Small intestine (tissue), 7 donors: Measurements from ENCODE around the gene TSFM. TPM values are rescaled to one million over a fixed set of nuclear protein-coding genes. Genes with fewer than 3 reads are reported as not detected.
"Not testable (repeated sequence)": the region's sequence is repeated elsewhere in the genome, so short reads cannot be mapped to it uniquely, and the experiment has no call there.

Experiments
- DNase-seq, 2 donors: peaks; one replicate each; pipeline versions ENCODE4 v3.0.0 to v3.0.0-alpha.2; 2013
- FAIRE-seq: peaks from 2 replicates; lab custom pipeline; 2012; peaks lifted over from hg19 to GRCh38; lab: Jason Lieb, UNC
- H3K27ac ChIP-seq, 3 donors: one replicate each; pipeline ENCODE4 v1.5.1; 2013; ENCODE audit warnings: low read length in 2 of 3, mild to moderate bottlenecking in 2 of 3, control low read depth in 1 of 3, inconsistent platforms in 1 of 3, low read depth in 1 of 3, moderate library complexity in 1 of 3
- H3K27me3 ChIP-seq, 3 donors: one replicate each; pipeline ENCODE4 v1.6.1; 2013; ENCODE audit warnings: low read length in 3 of 3, inconsistent platforms in 1 of 3; ENCODE audit not compliant: control insufficient read depth in 3 of 3, insufficient read depth in 3 of 3
- H3K36me3 ChIP-seq, 3 donors: one replicate each; pipeline ENCODE4 v1.6.1; 2013; ENCODE audit warnings: low read length in 3 of 3, inconsistent platforms in 1 of 3, low read depth in 1 of 3, mild to moderate bottlenecking in 1 of 3, moderate library complexity in 1 of 3; ENCODE audit not compliant: control insufficient read depth in 3 of 3, insufficient read depth in 2 of 3
- H3K4me1 ChIP-seq, 3 donors: one replicate each; pipeline ENCODE4 v1.6.1; 2013; ENCODE audit warnings: low read length in 2 of 3, inconsistent platforms in 1 of 3, low read depth in 1 of 3, mild to moderate bottlenecking in 1 of 3, moderate library complexity in 1 of 3; ENCODE audit not compliant: control insufficient read depth in 3 of 3, insufficient read depth in 2 of 3
- H3K4me3 ChIP-seq, 3 donors: one replicate each; pipeline ENCODE4 v1.5.1; 2013; ENCODE audit warnings: low read length in 3 of 3, control low read depth in 1 of 3, inconsistent platforms in 1 of 3, low read depth in 1 of 3, mild to moderate bottlenecking in 1 of 3, moderate library complexity in 1 of 3
- H3K9me3 ChIP-seq, 2 donors: one replicate each; pipeline ENCODE4 v1.6.1; 2013; ENCODE audit warnings: low read depth in 1 of 2, low read length in 1 of 2; ENCODE audit not compliant: control insufficient read depth in 2 of 2, insufficient read depth in 1 of 2
- WGBS, 3 donors: extraction: QIAGEN DNeasy Blood & Tissue Kit; methylation state at CpG; one replicate each; pipeline ENCODE4 v1.1.7; 2013; 5-methylcytosine and 5-hydroxymethylcytosine counted together
- polyA plus RNA-seq, 4 donors: library from polyadenylated mRNA; stranded (reverse) in 3 of 4; unstranded in 1 of 4; fragments of 200-250 nt in 3 of 4; fragments of 120-200 nt in 1 of 4; gene quantifications; one replicate each; pipeline versions ENCODE4 v1.2.1 to v1.2.3, GENCODE V29; 2013
- donor health status: healthy with polysubstance abuse.
- donor health status: control.
- donor health status: control.
- donor health status: Bipolar disorder and iron deficiency.
- donor health status: healthy.

The TSFM gene
- polyA plus RNA-seq, 4 donors, result 22.4 to 52.4 (median 35.4) TPM

DNA sequence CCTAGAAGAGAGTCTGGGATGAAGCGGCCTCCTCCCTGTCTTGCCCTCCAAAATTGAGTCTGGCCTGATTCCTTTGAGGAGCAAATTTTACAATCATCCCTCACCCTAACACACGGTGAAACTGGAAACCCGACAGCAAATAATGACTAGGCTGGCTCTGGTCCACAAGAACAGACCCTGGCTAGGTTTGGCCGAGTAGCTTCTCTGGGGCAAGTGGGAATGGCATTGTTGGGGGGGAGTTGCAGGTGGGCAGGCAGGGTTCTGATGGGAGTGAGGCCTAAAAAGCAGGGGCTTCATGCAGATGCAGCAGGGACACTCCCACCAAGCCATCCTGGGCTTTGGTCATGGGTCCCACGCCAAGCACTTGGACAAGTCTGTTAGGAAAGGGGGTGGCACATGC lies 38.4 kb downstream of the TSFM start:
- WGBS, 3 donors, result 77 to 84% (median 83%) methylated on average over 5 of the region's 5 CpGs
- H3K36me3 ChIP-seq, result peaks cover 22 to 65% (median 22%) of the 10 kb centered on the region in 3 donors

DNA sequence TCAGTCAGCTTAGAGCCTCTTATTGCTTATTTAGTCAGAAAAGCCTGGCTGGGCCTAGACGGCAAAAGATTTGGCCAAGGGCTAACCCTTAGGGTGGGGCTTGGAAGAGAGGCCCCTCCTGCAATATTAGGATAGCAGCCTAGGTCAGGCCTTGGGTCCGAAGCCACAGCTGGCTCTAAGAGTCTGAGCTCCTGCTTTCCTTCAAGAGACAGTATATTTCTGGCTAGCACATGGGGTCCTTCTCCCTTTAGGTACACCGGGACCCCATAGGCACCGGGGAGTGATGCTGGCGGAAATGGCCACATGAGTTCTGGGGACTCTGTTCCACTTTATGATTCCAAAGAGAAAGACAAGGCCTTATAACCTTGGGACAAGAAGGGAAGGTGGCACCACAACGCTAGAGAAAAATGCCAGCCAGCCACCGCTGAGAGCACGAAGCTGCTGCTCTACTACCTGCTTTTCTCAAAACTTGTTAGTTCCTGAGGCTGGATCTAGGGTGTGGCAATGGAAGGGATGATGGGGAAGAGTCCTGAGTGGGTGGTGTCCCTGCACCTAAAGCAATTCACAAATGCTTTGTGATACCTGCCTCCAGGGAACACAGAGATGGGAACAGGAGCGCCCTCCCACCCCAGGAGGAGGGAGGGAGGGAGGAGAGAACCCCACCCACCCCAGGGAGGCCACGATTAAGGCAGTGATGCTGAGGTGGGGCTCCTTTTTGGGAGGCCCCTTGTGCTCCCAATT lies 39.1 kb downstream of the TSFM start:
- Histone ChIP-seq H3K9me3 (no peaks in the 10 kb centered on the region), H3K4me1 (peaks cover 0 to 10% (median 0%) of the 10 kb centered on the region in 3 donors), H3K4me3 (no peak overlapping the region), H3K27me3 (no peaks in the 10 kb centered on the region), H3K36me3 (peaks cover 28 to 72% (median 29%) of the 10 kb centered on the region in 3 donors), H3K27ac (no peak overlapping the region)
- 82 to 85% (median 83%) methylated on average over 10 of the region's 10 CpGs for WGBS, 3 donors
- no peak for FAIRE-seq
- DNase-seq, result no peak

More for the DNA sequence above, 38.4 kb downstream of the TSFM start:
- not testable (repeated sequence) for H3K27me3 ChIP-seq, DNase-seq, H3K4me1 ChIP-seq, H3K27ac ChIP-seq, H3K4me3 ChIP-seq, H3K9me3 ChIP-seq, FAIRE-seq

DNA sequence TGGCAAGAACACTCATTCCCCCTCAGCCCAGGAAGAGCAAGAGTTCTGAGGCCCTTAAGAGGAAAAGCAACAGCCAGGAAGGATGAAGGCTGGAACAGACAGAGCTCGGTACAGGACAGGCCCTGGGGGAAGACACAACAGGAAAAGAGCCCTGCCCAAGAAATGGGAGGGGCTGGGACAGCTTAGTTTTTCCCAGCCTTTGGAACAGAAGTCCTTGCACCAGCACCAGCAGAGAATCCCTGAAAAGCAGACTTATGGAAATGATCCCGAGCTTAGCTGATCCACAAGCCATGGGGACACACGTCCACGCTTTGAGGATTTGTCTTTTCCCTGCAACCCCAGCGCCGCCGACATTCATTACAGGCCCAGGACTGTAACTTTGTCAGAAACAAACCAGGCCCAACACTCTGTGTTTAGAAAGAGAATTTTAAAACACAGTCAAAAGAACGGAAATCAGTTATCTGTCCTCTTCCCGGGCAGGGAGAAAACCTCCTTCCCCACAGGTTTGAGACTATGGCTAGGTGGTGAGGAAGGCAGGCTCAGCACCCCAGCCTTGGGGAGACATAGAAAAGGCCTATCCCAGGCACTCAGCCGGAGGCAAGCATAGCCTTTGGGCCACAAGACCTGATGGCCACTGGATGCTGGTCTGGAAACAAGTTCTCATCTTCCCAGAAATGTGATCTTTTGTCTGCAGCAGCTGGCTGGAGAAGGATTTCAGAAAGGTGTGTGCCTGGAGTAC lies 40.0 kb downstream of the TSFM start:
- peaks cover 32 to 81% (median 34%) of the 10 kb centered on the region in 3 donors for H3K36me3 ChIP-seq
- H3K27ac ChIP-seq, result no peak overlapping the region
- no peaks in the 10 kb centered on the region for H3K27me3 ChIP-seq
- no peaks in the 10 kb centered on the region for H3K9me3 ChIP-seq
- FAIRE-seq, result no peak
- WGBS, 3 donors, result 83 to 88% (median 88%) methylated on average over 10 of the region's 10 CpGs
- H3K4me1 ChIP-seq, result peaks cover 0 to 3% (median 0%) of the 10 kb centered on the region in 3 donors
- DNase-seq, result no peak
- H3K4me3 ChIP-seq, result no peak overlapping the region

DNA sequence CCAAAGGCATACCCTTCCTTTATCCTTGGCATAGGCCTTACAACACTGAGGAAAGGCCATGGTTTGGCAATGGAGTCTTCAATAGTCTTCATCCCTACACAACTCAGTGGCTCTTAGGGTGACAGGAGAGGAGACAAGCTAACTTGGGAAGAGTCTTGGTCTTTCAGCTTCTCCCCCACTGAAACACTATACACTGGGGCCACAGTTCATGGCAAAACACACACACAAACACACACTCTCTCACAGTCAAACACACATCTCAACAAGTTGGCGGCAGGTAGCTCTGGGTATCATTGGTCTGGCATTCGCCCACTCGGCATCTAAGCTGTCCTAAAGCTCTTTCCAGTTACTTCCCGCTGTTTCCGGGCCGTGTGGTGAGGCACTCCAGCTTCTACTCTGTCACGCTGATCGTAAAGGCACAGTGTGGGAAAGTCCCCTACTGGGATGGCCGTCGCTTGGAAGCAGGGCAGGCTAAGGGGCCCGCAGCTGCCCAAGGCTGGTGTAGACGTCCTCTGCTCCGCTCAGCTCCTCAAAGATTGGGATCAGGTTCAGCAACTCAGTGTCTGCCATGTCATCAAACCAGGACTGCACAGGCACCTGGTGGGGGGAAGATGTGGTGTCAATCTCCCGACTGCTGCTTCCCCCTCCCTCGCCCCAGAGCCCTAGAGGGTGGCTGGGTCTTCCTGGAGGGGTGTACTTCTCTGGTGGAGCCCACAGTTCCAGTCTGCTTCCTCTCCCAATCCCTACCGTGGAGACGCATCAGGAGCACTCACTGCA lies 40.7 kb downstream of the TSFM start:
- FAIRE-seq (no peak), DNase-seq (no peak)
- Histone ChIP-seq H3K9me3 (no peaks in the 10 kb centered on the region), H3K27ac (no peak overlapping the region), H3K4me1 (no peaks in the 10 kb centered on the region), H3K27me3 (no peaks in the 10 kb centered on the region), H3K4me3 (no peak overlapping the region), H3K36me3 (peaks cover 32 to 88% (median 37%) of the 10 kb centered on the region in 3 donors)
- 83 to 89% (median 88%) methylated on average over 17 of the region's 17 CpGs for WGBS, 3 donors

DNA sequence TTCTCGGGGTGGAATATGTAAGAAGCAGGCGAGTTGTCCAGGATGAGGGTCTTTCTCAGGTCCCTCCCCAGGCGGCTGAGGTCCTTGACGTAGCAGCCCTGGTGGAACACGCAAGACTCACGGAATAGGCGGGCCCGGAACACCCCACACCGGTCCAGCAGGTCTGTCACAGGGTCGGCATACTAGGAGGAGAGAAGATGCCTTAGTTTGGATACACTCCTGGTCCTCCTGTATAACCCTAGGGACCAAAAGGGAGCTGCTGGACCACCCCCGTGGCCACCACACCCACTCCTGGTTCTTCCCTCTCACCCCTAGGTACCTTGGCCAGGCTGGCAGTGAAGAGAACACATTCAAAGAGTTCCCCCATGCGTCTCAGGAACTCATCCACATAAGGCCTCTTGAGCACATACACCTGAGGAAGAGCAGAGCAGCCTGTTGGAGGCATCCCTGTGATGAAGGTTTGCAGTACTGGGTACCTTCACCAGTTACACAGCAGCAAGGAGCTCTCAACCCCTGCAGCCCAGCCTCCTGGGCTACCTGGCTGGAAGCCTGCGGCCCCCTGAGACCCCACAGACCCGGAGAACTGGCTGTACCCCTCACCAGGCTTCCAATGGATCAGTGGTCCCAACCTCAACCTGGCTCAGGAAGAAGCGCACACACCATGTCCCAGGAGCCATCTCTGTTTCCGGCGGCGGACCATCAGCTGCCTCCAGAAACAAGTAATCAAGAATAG lies 41.5 kb downstream of the TSFM start:
- FAIRE-seq, result no peak
- 92 to 93% (median 93%) methylated on average over 18 of the region's 18 CpGs for WGBS, 3 donors
- Histone ChIP-seq H3K9me3 (no peaks in the 10 kb centered on the region), H3K4me3 (no peak overlapping the region), H3K27me3 (no peaks in the 10 kb centered on the region), H3K4me1 (peaks cover 0 to 3% (median 0%) of the 10 kb centered on the region in 3 donors), H3K27ac (no peak overlapping the region), H3K36me3 (peaks cover 32 to 84% (median 37%) of the 10 kb centered on the region in 3 donors)
- no peak for DNase-seq

DNA sequence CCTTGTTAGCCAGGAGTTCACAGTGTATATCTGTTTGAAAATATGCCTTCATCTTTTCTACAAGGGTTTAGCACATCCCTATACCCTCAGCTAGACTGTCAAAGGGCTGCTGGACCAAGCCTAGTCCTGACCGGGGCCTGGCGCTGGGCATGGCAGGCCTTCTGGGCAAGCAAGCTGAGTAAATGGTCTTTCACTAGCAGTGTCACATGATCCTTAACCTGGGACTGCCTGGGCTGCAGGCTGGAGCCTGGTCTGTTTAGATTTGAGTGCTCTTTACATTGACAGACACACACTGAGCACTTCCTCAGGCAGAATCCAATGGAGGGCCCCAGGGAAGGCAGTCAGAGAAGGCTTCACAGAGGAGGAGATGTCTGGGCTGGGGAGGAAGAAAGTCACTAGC lies 42.9 kb downstream of the TSFM start:
- no peak for FAIRE-seq
- Histone ChIP-seq H3K4me3 (no peak overlapping the region), H3K36me3 (peaks cover 32 to 89% (median 39%) of the 10 kb centered on the region in 3 donors), H3K4me1 (peaks cover 0 to 9% (median 0%) of the 10 kb centered on the region in 3 donors), H3K27ac (no peak overlapping the region), H3K9me3 (no peaks in the 10 kb centered on the region), H3K27me3 (no peaks in the 10 kb centered on the region)
- WGBS, 3 donors, result 95 to 100% (median 98%) methylated on average over 2 of the region's 2 CpGs
- no peak for DNase-seq

DNA sequence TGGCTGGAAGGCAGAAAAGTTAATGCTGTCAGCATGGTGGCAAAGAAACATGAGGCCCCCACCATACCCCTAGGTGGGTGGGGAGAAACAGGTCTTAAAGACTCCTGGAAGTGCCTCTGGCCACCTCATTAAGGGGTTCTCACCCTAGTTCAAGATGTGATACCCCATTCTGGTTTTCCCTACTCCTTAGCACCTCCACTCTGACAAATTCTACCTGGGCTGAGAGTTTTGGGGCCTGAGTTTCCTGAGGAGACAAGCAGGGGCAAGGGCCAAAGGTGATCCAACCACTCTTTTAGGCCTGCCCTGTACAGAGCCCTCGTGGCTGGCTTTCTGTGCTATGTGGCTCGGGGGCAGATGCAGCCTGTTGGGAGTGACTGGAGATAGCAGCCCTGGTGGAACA lies 43.8 kb downstream of the TSFM start:
- Histone ChIP-seq H3K4me3 (no peak overlapping the region), H3K36me3 (peaks cover 31 to 88% (median 39%) of the 10 kb centered on the region in 3 donors), H3K27me3 (no peaks in the 10 kb centered on the region), H3K27ac (no peak overlapping the region), H3K4me1 (peaks cover 0 to 10% (median 0%) of the 10 kb centered on the region in 3 donors), H3K9me3 (no peaks in the 10 kb centered on the region)
- DNase-seq, result no peak
- FAIRE-seq, result no peak
- 80 to 91% (median 81%) methylated on average over 2 of the region's 2 CpGs for WGBS, 3 donors
